Measurements from ENCODE around the gene TUBGCP3.
"Not testable (repeated sequence)": the region's sequence is repeated elsewhere in the genome, so short reads cannot be mapped to it uniquely, and the experiment has no call there.

Gene TUBGCP3

GRCh38 chr13:112487127-112487517 is 100.8 kb downstream of the TUBGCP3 start:
- no peaks in the 10 kb centered on the region for H3K9me3 ChIP-seq (ENCODE audit: insufficient read depth, low read length)
- H3K4me3 ChIP-seq (ENCODE audit: insufficient read depth, low read length, poor library complexity, severe bottlenecking): no peak overlapping the region

GRCh38 chr13:112486386-112487126 is 101.4 kb downstream of the TUBGCP3 start:
- no peak overlapping the region for H3K9ac ChIP-seq (ENCODE audit: low read length)
- no peak for TF ChIP-seq CTCF (IDR thresholded peaks at IDR 0.05; ENCODE audit: insufficient read depth, low read length, poor library complexity, severe bottlenecking)
- TF ChIP-seq EZH2phosphoT487 (conservative IDR thresholded peaks at IDR 0.05; ENCODE audit: low read length): no peak
- no peaks in the 10 kb centered on the region for H4K20me1 ChIP-seq (ENCODE audit: low read depth, low read length)
- H3K27ac ChIP-seq (ENCODE audit: low read depth, low read length): no peak overlapping the region
- no peaks in the 10 kb centered on the region for H3F3A ChIP-seq (ENCODE audit: insufficient read depth)
- H3K9me2 ChIP-seq (replicated peaks; ENCODE audit: insufficient read depth, low read length): no peaks in the 10 kb centered on the region
- no peak overlapping the region for H3K4me2 ChIP-seq (ENCODE audit: low read depth, low read length, poor library complexity, severe bottlenecking)
- H2AFZ ChIP-seq (ENCODE audit: low read depth, low read length, severe bottlenecking): no peak overlapping the region
- H3K9me3 ChIP-seq (ENCODE audit: insufficient read depth, low read length): no peaks in the 10 kb centered on the region
- H3K36me3 ChIP-seq (ENCODE audit: low read length): no peaks in the 10 kb centered on the region
- no peak overlapping the region for H3K4me3 ChIP-seq (ENCODE audit: insufficient read depth, low read length, poor library complexity, severe bottlenecking)
- no peaks in the 10 kb centered on the region for H3K27me3 ChIP-seq (ENCODE audit: low read length)
- H3K79me2 ChIP-seq (ENCODE audit: insufficient read depth, low read length): no peaks in the 10 kb centered on the region

More at GRCh38 chr13:112487127-112487517, 100.8 kb downstream of the TUBGCP3 start:
- Histone ChIP-seq H3K9me2 (replicated peaks; ENCODE audit: insufficient read depth, low read length) (no peaks in the 10 kb centered on the region), H3K36me3 (ENCODE audit: low read length) (no peaks in the 10 kb centered on the region), H2AFZ (ENCODE audit: low read depth, low read length, severe bottlenecking) (no peak overlapping the region), H3F3A (ENCODE audit: insufficient read depth) (no peaks in the 10 kb centered on the region), H3K27ac (ENCODE audit: low read depth, low read length) (no peak overlapping the region), H3K79me2 (ENCODE audit: insufficient read depth, low read length) (no peaks in the 10 kb centered on the region), H3K9ac (ENCODE audit: low read length) (no peak overlapping the region), H3K4me2 (ENCODE audit: low read depth, low read length, poor library complexity, severe bottlenecking) (no peak overlapping the region), H3K27me3 (ENCODE audit: low read length) (no peaks in the 10 kb centered on the region), H4K20me1 (ENCODE audit: low read depth, low read length) (no peaks in the 10 kb centered on the region)
- TF ChIP-seq EZH2phosphoT487 (conservative IDR thresholded peaks at IDR 0.05; ENCODE audit: low read length): no peak
- TF ChIP-seq CTCF (IDR thresholded peaks at IDR 0.05; ENCODE audit: insufficient read depth, low read length, poor library complexity, severe bottlenecking): no peak

- not testable (repeated sequence) for H3K4me2 ChIP-seq (ENCODE audit: low read depth, low read length, poor library complexity, severe bottlenecking); H3K4me3 ChIP-seq (ENCODE audit: insufficient read depth, low read length, poor library complexity, severe bottlenecking); H3K36me3 ChIP-seq (ENCODE audit: low read length); H4K20me1 ChIP-seq (ENCODE audit: low read depth, low read length); H2AFZ ChIP-seq (ENCODE audit: low read depth, low read length, severe bottlenecking); H3K9me3 ChIP-seq (ENCODE audit: insufficient read depth, low read length); H3K27me3 ChIP-seq (ENCODE audit: low read length); H3K27ac ChIP-seq (ENCODE audit: low read depth, low read length); H3F3A ChIP-seq (ENCODE audit: insufficient read depth); H3K79me2 ChIP-seq (ENCODE audit: insufficient read depth, low read length); H3K9ac ChIP-seq (ENCODE audit: low read length); H3K9me2 ChIP-seq (replicated peaks; ENCODE audit: insufficient read depth, low read length)
Observed at GRCh38 chr13:112485814-112486213, 102.1 kb downstream of the TUBGCP3 start.

GRCh38 chr13:112483299-112483698 is 104.7 kb downstream of the TUBGCP3 start:
- Histone ChIP-seq H3F3A (ENCODE audit: insufficient read depth) (no peaks in the 10 kb centered on the region), H3K9me3 (ENCODE audit: insufficient read depth, low read length) (no peaks in the 10 kb centered on the region), H3K27ac (ENCODE audit: low read depth, low read length) (no peak overlapping the region), H3K4me3 (ENCODE audit: insufficient read depth, low read length, poor library complexity, severe bottlenecking) (no peak overlapping the region), H3K36me3 (ENCODE audit: low read length) (no peaks in the 10 kb centered on the region), H3K79me2 (ENCODE audit: insufficient read depth, low read length) (no peaks in the 10 kb centered on the region), H3K27me3 (ENCODE audit: low read length) (no peaks in the 10 kb centered on the region), H3K4me2 (ENCODE audit: low read depth, low read length, poor library complexity, severe bottlenecking) (no peak overlapping the region), H3K9me2 (replicated peaks; ENCODE audit: insufficient read depth, low read length) (no peaks in the 10 kb centered on the region), H4K20me1 (ENCODE audit: low read depth, low read length) (no peaks in the 10 kb centered on the region), H3K9ac (ENCODE audit: low read length) (no peak overlapping the region), H2AFZ (ENCODE audit: low read depth, low read length, severe bottlenecking) (no peak overlapping the region)
- TF ChIP-seq EZH2phosphoT487 (conservative IDR thresholded peaks at IDR 0.05; ENCODE audit: low read length) (no peak), CTCF (IDR thresholded peaks at IDR 0.05; ENCODE audit: insufficient read depth, low read length, poor library complexity, severe bottlenecking) (no peak)

All from SU-DHL-6 (cell line).